ENCODE measurements around the gene RBBP8.

DNA sequence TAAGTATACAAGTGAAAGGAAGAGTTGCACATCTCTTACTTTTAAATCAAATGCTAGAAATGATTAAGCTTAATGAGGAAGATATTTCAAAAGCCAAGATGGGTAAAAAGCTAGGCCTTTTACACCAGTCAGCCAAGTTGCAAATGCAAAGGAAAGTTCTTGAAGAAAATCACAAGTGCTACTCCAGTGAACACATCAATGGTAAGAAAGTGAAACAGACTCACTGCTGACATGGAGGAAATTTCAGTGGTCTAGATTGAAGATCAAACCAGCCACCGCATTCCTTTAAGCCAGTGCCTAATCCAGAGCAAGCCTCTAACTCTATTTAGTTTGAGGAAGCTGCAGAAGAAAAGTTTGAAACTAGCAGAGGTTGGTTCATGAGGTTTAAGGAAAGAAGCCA lies 79.1 kb downstream of the RBBP8 start:
- TF ChIP-seq, protein P1, sequence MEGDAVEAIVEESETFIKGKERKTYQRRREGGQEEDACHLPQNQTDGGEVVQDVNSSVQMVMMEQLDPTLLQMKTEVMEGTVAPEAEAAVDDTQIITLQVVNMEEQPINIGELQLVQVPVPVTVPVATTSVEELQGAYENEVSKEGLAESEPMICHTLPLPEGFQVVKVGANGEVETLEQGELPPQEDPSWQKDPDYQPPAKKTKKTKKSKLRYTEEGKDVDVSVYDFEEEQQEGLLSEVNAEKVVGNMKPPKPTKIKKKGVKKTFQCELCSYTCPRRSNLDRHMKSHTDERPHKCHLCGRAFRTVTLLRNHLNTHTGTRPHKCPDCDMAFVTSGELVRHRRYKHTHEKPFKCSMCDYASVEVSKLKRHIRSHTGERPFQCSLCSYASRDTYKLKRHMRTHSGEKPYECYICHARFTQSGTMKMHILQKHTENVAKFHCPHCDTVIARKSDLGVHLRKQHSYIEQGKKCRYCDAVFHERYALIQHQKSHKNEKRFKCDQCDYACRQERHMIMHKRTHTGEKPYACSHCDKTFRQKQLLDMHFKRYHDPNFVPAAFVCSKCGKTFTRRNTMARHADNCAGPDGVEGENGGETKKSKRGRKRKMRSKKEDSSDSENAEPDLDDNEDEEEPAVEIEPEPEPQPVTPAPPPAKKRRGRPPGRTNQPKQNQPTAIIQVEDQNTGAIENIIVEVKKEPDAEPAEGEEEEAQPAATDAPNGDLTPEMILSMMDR (IDR thresholded peaks at IDR 0.05), result no peak
- TF ChIP-seq ZFX (IDR thresholded peaks at IDR 0.05; ENCODE audit: borderline replicate concordance), result no peak
